CD4-positive, alpha-beta T cell treated with Interleukin-4 for 4 hours (primary cell): ENCODE results near the gene CYP4F2.
"Not testable (repeated sequence)": the region's sequence is repeated elsewhere in the genome, so short reads cannot be mapped to it uniquely, and the experiment has no call there.

Source experiments
- DNase-seq: peaks from one replicate; pipeline ENCODE4 v3.0.0-alpha.2; 2020

Gene CYP4F2

GRCh38 chr19:15897738-15898276 lies at the start of gene CYP4F2:
TSS of gene CYP4F2 (minus strand) at chr19:15898074. CDS start at chr19:15897611, 463 bp downstream.
- no peak for DNase-seq

- DNase-seq = no peak
Observed at GRCh38 chr19:15945301-15945700, 47.4 kb upstream of the CYP4F2 start.

DNA sequence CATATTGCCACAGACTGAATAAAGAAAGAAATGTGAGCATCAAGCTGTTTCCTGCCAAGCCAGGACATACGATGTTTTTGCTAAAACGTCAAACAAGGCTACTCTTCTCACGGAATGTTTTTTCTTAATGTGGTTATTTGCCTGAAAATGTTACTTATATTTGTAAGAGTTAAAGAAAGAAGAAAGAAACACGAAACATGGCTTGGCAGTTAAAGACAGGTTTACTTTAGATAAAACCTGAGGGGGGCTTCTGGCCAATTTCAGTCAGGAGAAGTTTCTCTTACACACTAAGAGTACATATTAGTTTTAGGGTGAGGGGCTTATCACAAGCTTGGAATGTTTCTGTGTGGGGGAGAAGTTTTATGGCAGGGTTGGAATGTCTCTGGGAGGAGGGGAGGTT lies 46.5 kb upstream of the CYP4F2 start:
- DNase-seq = no peak

- no peak for DNase-seq
Observed at GRCh38 chr19:15937771-15938170, 39.9 kb upstream of the CYP4F2 start.

DNA sequence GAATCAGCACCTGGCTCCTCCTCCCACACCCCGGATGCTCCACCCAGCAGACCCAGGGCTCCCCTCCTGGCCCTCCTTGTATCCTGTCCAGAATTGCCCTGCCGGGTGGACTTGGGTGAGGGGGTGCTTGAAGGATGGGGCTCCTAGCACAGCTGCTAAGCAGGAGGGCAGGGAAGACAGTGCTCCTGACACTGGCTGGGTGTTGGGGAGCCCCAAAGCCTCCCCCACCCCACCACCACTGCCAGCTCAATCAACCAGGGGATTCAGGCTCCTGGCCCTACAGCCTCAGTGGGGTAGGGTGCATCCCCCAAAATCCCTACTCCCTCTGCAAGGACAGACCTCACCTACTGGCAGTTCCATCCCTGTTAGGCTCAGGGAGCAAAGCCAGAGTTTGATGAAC lies 39.1 kb upstream of the CYP4F2 start:
- DNase-seq = no peak

GRCh38 chr19:15936173-15936572 lies 38.3 kb upstream of the CYP4F2 start:
- DNase-seq = no peak

GRCh38 chr19:15935167-15935702 lies 37.4 kb upstream of the CYP4F2 start:
- DNase-seq = no peak

DNA sequence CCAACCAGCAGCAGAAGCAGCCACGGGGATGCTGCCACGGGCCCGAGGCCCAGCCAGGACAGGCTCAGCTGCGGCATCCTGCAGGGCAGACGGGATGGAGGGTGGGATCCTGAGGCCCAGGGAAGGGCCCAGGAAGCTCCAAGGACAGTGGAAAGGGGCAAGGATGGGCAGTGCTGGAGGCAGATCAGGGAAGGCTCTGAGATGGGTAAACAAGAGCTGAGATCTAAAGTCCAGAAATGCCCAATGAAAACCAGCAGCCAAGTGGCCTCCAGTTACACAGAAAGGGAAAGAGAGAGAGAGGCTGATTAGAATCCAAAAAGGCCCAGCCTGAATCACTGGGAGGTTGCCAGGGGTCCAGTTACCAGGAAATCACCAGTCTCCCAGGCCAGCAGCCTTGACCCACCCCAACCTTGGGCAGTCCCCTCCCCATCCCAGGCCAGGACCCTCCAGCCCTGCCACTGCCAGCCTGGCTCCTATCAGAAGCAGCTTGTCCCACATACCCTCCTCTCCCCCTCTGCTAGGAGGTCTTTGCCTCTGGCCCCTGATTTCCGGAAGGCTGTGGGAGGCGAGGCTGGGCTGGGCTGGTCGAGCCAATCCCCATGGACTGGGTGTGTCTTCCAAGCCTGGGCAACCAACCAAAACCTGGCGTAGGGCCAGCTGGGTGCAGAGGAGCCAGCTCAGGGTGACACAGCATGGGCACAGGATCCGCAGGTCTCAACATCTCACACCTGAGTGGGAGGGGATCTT lies 36.6 kb upstream of the CYP4F2 start, which contains the start of gene CYP4F11:
Gene CYP4F11, minus strand, starts transcription at position 198 of the 747 bp plus-strand sequence. Its CDS starts 121 bp downstream, at position 77.
- DNase-seq = no peak

- not testable (repeated sequence) for DNase-seq
Observed at GRCh38 chr19:15933761-15934331, 36.0 kb upstream of the CYP4F2 start.

GRCh38 chr19:15928321-15928720 lies 30.4 kb upstream of the CYP4F2 start:
- no peak for DNase-seq

DNA sequence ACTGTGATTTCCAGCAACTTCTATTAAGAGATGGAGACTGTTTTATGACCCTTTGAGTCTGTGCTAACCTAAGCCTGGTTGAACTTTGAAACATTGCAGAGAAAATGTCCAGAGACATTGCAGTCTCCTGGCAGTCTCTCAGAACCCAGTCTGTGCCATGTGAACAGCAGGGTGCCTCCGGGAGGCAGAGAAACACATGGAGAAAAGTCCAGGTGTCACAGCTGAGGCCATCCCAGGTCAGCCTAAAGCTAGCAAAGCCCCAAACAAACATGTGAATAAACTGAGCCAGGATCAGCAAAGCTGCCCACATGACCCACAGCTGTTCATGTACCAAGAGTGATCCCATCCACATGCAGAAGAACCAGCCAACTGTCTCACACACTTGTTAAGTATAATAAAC lies 28.6 kb upstream of the CYP4F2 start:
- DNase-seq = no peak

GRCh38 chr19:15923702-15924101 lies 25.8 kb upstream of the CYP4F2 start:
- DNase-seq = no peak

GRCh38 chr19:15922021-15922420 lies 24.1 kb upstream of the CYP4F2 start:
- DNase-seq = no peak

- DNase-seq = no peak
Observed at GRCh38 chr19:15919243-15919642, 21.4 kb upstream of the CYP4F2 start.

DNA sequence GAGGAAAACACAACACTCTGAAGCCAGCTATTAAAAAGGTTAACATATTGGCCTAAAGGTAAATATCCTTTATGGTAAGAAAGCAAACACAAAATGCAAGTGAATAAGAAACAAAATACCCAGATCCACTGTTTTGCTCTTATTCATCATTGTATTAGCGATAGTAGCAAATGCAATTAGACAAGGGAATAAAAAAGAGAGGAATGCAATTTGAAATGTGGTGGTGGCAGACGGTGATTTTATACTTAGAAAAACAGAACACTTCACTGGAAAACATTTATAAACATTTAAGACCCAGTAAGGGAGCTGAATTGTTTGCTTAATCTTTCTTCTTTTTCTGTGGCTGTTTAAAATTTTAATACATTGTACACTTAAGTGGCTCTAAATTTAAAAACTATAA lies 17.2 kb upstream of the CYP4F2 start:
- no peak for DNase-seq

DNA sequence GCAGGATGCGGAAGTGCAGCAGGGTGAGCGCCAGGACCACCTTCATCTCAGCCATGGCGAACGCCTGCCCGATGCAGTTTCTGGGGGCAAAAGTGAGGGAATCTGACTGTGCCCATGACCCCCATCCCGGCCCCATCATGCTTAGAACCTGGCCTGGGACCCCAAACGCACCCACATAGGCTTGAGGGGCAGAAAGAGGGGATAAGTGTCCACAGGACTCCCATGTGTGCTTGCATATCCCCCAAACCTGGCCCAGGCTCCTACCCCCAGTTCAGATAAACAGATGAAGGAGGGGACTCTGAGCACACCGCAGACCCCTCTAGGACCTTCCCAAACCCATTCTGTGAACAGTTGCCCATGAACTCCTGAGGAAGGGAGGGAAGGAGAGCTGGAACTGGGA lies 16.0 kb upstream of the CYP4F2 start:
- no peak for DNase-seq

- DNase-seq = no peak
Observed at GRCh38 chr19:15913384-15913783, 15.5 kb upstream of the CYP4F2 start.

GRCh38 chr19:15911599-15912235 lies 13.8 kb upstream of the CYP4F2 start:
- DNase-seq = no peak

DNA sequence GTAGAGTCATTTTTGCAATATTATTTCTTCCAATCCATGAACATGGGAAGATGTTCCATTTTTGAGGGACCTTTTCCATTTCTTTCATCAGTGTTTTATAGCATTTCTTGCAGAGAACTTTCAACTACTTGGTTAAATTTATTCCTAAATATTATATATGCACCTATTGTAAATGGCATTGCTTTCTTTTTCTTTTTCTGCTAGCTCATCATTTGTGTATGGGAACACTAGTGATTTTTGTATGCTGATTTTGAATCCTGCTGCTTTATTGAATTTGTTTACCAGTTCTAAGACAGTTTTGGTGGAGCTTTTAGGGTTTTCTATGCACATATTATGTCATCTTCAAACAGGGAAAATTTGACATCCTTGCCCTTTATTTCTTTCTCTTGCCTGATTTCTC lies 7.2 kb upstream of the CYP4F2 start:
- DNase-seq = no peak

DNA sequence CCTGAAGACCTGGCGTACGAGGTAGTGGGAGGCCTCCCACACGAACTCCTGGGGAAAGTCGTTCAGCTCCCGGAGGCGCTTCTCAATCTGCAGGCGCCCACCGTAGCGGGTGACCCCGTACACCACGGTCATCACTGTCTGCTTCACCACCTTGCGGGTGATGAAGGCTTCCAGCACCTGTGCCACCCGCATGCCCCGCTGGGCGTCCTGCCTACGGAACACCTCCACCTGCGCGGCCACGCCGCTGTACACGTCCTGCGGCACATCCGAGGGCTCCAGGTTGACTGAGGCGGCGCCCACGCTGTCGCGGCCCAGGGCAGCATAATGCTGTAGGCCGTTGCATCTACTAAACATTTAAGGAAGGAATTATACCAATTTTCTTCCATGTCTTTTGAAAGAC lies 5.0 kb upstream of the CYP4F2 start:
- not testable (repeated sequence) for DNase-seq

DNA sequence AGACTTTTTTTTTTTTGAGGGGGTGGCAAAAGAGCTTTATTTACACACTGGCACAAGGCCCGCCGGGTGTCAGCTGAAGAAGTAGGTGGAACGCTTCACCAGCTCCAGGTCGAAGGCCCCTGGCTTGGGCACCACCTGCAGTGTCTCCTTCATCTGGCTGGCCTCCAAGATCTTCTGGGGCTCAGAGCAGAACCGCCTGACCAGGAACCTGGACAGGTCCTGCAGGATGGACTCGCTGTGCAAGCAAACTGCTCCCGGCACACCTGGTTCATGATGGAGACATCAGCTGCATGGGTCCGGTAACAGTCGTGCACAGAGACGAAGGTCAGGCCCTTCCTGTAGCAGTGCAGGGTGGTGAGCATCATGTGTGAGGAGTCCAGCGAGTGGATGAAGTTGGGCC lies 4.4 kb upstream of the CYP4F2 start:
- no peak for DNase-seq

DNA sequence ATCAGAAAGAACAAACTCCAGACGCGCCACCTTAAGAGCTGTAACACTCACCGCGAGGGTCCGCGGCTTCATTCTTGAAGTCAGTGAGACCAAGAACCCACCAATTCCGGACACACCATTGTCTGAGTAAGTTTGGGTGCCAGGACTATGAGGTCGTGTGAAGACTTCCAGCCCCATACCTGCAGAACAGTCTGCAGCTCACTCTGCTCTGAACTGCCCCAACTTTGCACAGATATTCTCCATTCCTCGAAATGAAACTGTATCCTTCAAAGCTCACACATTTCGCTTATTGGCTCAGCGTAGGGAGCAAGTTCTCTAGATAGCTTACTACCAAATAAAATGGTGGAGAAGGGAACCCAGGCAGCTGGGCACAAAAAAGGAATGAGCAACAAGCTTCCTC lies 2.6 kb upstream of the CYP4F2 start:
- no peak for DNase-seq

DNA sequence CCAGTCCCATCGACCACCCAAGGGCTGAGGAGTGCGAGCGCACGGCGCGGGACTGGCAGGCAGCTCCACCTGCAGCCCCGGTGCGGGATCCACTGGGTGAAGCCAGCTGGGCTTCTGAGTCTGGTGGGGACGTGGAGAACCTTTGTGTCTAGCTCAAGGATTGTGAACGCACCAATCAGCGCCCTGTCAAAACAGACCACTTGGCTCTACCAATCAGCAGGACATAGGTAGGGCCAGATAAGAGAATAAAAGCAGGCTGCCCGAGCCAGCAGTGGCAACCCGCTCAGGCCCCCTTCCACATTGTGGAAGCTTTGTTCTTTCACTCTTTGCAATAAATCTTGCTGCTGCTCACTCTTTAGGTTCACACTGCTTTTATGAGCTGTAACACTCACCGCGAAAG lies 2.2 kb upstream of the CYP4F2 start:
- not testable (repeated sequence) for DNase-seq

GRCh38 chr19:15899561-15899960 lies 1.7 kb upstream of the CYP4F2 start:
- not testable (repeated sequence) for DNase-seq
